ENCODE results near the gene B4GALT2.

The B4GALT2 gene

GRCh38 chr1:43962324-43962723 lies 16.7 kb upstream of the B4GALT2 start:
- Histone ChIP-seq H3K4me3 (ENCODE audit: low read depth in 1 of 2, low read length in 2 of 2) (no peak overlapping the region), H3K27me3 (ENCODE audit: low read depth, low read length) (no peaks in the 10 kb centered on the region), H3K27ac (ENCODE audit: low read length) (no peak overlapping the region), H3K4me1 (ENCODE audit: control insufficient read depth in 1 of 2, insufficient read depth in 2 of 2, low read length in 2 of 2) (no peaks in the 10 kb centered on the region), H3K9me3 (ENCODE audit: control insufficient read depth in 1 of 2, low read length in 2 of 2) (no peaks in the 10 kb centered on the region), H3K36me3 (ENCODE audit: control insufficient read depth in 1 of 2, insufficient read depth in 2 of 2, low read length in 2 of 2) (peaks cover 46 to 86% of the 10 kb centered on the region in 2 donors)

- peaks cover 39 to 85% of the 10 kb centered on the region in 2 donors for H3K36me3 ChIP-seq (ENCODE audit: control insufficient read depth in 1 of 2, insufficient read depth in 2 of 2, low read length in 2 of 2)
- no peaks in the 10 kb centered on the region for H3K27me3 ChIP-seq (ENCODE audit: low read depth, low read length)
- H3K27ac ChIP-seq (ENCODE audit: low read length): no peak overlapping the region
- H3K4me3 ChIP-seq (ENCODE audit: low read depth in 1 of 2, low read length in 2 of 2): no peak overlapping the region
- H3K4me1 ChIP-seq (ENCODE audit: control insufficient read depth in 1 of 2, insufficient read depth in 2 of 2, low read length in 2 of 2): no peaks in the 10 kb centered on the region
- H3K9me3 ChIP-seq (ENCODE audit: control insufficient read depth in 1 of 2, low read length in 2 of 2): no peaks in the 10 kb centered on the region
These were observed 16.0 kb upstream of the B4GALT2 start for GRCh38 chr1:43963006-43963405.

GRCh38 chr1:43963890-43964289 lies 15.1 kb upstream of the B4GALT2 start:
- no peak overlapping the region for H3K4me3 ChIP-seq (ENCODE audit: low read depth in 1 of 2, low read length in 2 of 2)
- no peaks in the 10 kb centered on the region for H3K4me1 ChIP-seq (ENCODE audit: control insufficient read depth in 1 of 2, insufficient read depth in 2 of 2, low read length in 2 of 2)
- H3K36me3 ChIP-seq (ENCODE audit: control insufficient read depth in 1 of 2, insufficient read depth in 2 of 2, low read length in 2 of 2): peaks cover 30 to 76% of the 10 kb centered on the region in 2 donors
- no peaks in the 10 kb centered on the region for H3K27me3 ChIP-seq (ENCODE audit: low read depth, low read length)
- no peaks in the 10 kb centered on the region for H3K9me3 ChIP-seq (ENCODE audit: control insufficient read depth in 1 of 2, low read length in 2 of 2)
- no peak overlapping the region for H3K27ac ChIP-seq (ENCODE audit: low read length)

GRCh38 chr1:43965316-43965715 lies 13.7 kb upstream of the B4GALT2 start:
- H3K9me3 ChIP-seq (ENCODE audit: control insufficient read depth in 1 of 2, low read length in 2 of 2): no peaks in the 10 kb centered on the region
- H3K4me1 ChIP-seq (ENCODE audit: control insufficient read depth in 1 of 2, insufficient read depth in 2 of 2, low read length in 2 of 2): peaks cover under 1 to 4% of the 10 kb centered on the region in 2 donors
- no peak overlapping the region for H3K27ac ChIP-seq (ENCODE audit: low read length)
- no peaks in the 10 kb centered on the region for H3K27me3 ChIP-seq (ENCODE audit: low read depth, low read length)
- peaks cover 23 to 62% of the 10 kb centered on the region in 2 donors for H3K36me3 ChIP-seq (ENCODE audit: control insufficient read depth in 1 of 2, insufficient read depth in 2 of 2, low read length in 2 of 2)
- no peak overlapping the region for H3K4me3 ChIP-seq (ENCODE audit: low read depth in 1 of 2, low read length in 2 of 2)

- Histone ChIP-seq H3K9me3 (ENCODE audit: control insufficient read depth in 1 of 2, low read length in 2 of 2) (no peaks in the 10 kb centered on the region), H3K27me3 (ENCODE audit: low read depth, low read length) (no peaks in the 10 kb centered on the region), H3K27ac (ENCODE audit: low read length) (no peak overlapping the region), H3K4me3 (ENCODE audit: low read depth in 1 of 2, low read length in 2 of 2) (no peak overlapping the region), H3K36me3 (ENCODE audit: control insufficient read depth in 1 of 2, insufficient read depth in 2 of 2, low read length in 2 of 2) (peaks cover 0 to 43% of the 10 kb centered on the region in 2 donors), H3K4me1 (ENCODE audit: control insufficient read depth in 1 of 2, insufficient read depth in 2 of 2, low read length in 2 of 2) (peaks cover 6 to 12% of the 10 kb centered on the region in 2 donors)
These were observed 10.6 kb upstream of the B4GALT2 start for GRCh38 chr1:43968348-43968948.

GRCh38 chr1:43969416-43969745 lies 9.6 kb upstream of the B4GALT2 start:
- H3K27me3 ChIP-seq (ENCODE audit: low read depth, low read length): no peaks in the 10 kb centered on the region
- peak overlapping the region; percentile 97 to 99 for H3K4me3 ChIP-seq (ENCODE audit: low read depth in 1 of 2, low read length in 2 of 2)
- H3K9me3 ChIP-seq (ENCODE audit: control insufficient read depth in 1 of 2, low read length in 2 of 2): no peaks in the 10 kb centered on the region
- H3K36me3 ChIP-seq (ENCODE audit: control insufficient read depth in 1 of 2, insufficient read depth in 2 of 2, low read length in 2 of 2): peaks cover 0 to 41% of the 10 kb centered on the region in 2 donors
- no peak overlapping the region for H3K27ac ChIP-seq (ENCODE audit: low read length)
- H3K4me1 ChIP-seq (ENCODE audit: control insufficient read depth in 1 of 2, insufficient read depth in 2 of 2, low read length in 2 of 2): peaks cover 6 to 20% of the 10 kb centered on the region in 2 donors

GRCh38 chr1:43969746-43970466 lies 9.1 kb upstream of the B4GALT2 start, which contains the start of gene DPH2:
DPH2 (plus strand) TSS chr1:43970010; CDS start chr1:43970176, 166 bp downstream.
- peak within 1 kb of the TSS; percentile 97 to 99 for H3K4me3 ChIP-seq (ENCODE audit: low read depth in 1 of 2, low read length in 2 of 2)
- no peaks in the 10 kb centered on the region for H3K9me3 ChIP-seq (ENCODE audit: control insufficient read depth in 1 of 2, low read length in 2 of 2)
- H3K4me1 ChIP-seq (ENCODE audit: control insufficient read depth in 1 of 2, insufficient read depth in 2 of 2, low read length in 2 of 2): peaks cover 6 to 20% of the 10 kb centered on the region in 2 donors
- peaks cover 0 to 38% of the 10 kb centered on the region in 2 donors for H3K36me3 ChIP-seq (ENCODE audit: control insufficient read depth in 1 of 2, insufficient read depth in 2 of 2, low read length in 2 of 2)
- no peaks in the 10 kb centered on the region for H3K27me3 ChIP-seq (ENCODE audit: low read depth, low read length)
- no peak within 1 kb of the TSS for H3K27ac ChIP-seq (ENCODE audit: low read length)

GRCh38 chr1:43970502-43970901 lies 8.5 kb upstream of the B4GALT2 start:
- H3K27me3 ChIP-seq (ENCODE audit: low read depth, low read length): no peaks in the 10 kb centered on the region
- H3K36me3 ChIP-seq (ENCODE audit: control insufficient read depth in 1 of 2, insufficient read depth in 2 of 2, low read length in 2 of 2): peaks cover 0 to 38% of the 10 kb centered on the region in 2 donors
- H3K27ac ChIP-seq (ENCODE audit: low read length): no peak overlapping the region
- peak overlapping the region; percentile 97 to 99 for H3K4me3 ChIP-seq (ENCODE audit: low read depth in 1 of 2, low read length in 2 of 2)
- H3K4me1 ChIP-seq (ENCODE audit: control insufficient read depth in 1 of 2, insufficient read depth in 2 of 2, low read length in 2 of 2): peaks cover 6 to 22% of the 10 kb centered on the region in 2 donors
- no peaks in the 10 kb centered on the region for H3K9me3 ChIP-seq (ENCODE audit: control insufficient read depth in 1 of 2, low read length in 2 of 2)

GRCh38 chr1:43970911-43971310 lies 8.1 kb upstream of the B4GALT2 start:
- peaks cover 6 to 26% of the 10 kb centered on the region in 2 donors for H3K4me1 ChIP-seq (ENCODE audit: control insufficient read depth in 1 of 2, insufficient read depth in 2 of 2, low read length in 2 of 2)
- peaks cover 0 to 34% of the 10 kb centered on the region in 2 donors for H3K36me3 ChIP-seq (ENCODE audit: control insufficient read depth in 1 of 2, insufficient read depth in 2 of 2, low read length in 2 of 2)
- peak overlapping the region; percentile 97 to 99 for H3K4me3 ChIP-seq (ENCODE audit: low read depth in 1 of 2, low read length in 2 of 2)
- H3K27me3 ChIP-seq (ENCODE audit: low read depth, low read length): no peaks in the 10 kb centered on the region
- no peak overlapping the region for H3K27ac ChIP-seq (ENCODE audit: low read length)
- H3K9me3 ChIP-seq (ENCODE audit: control insufficient read depth in 1 of 2, low read length in 2 of 2): no peaks in the 10 kb centered on the region

GRCh38 chr1:43971336-43971980 lies 7.6 kb upstream of the B4GALT2 start:
- Histone ChIP-seq H3K4me1 (ENCODE audit: control insufficient read depth in 1 of 2, insufficient read depth in 2 of 2, low read length in 2 of 2) (peaks cover 6 to 31% of the 10 kb centered on the region in 2 donors), H3K27me3 (ENCODE audit: low read depth, low read length) (no peaks in the 10 kb centered on the region), H3K9me3 (ENCODE audit: control insufficient read depth in 1 of 2, low read length in 2 of 2) (no peaks in the 10 kb centered on the region), H3K4me3 (ENCODE audit: low read depth in 1 of 2, low read length in 2 of 2) (no peak overlapping the region), H3K27ac (ENCODE audit: low read length) (no peak overlapping the region), H3K36me3 (ENCODE audit: control insufficient read depth in 1 of 2, insufficient read depth in 2 of 2, low read length in 2 of 2) (peaks cover 4 to 31% of the 10 kb centered on the region in 2 donors)

GRCh38 chr1:43973981-43974442 lies 5.0 kb upstream of the B4GALT2 start:
- Histone ChIP-seq H3K4me1 (ENCODE audit: control insufficient read depth in 1 of 2, insufficient read depth in 2 of 2, low read length in 2 of 2) (peaks cover 6 to 52% of the 10 kb centered on the region in 2 donors), H3K9me3 (ENCODE audit: control insufficient read depth in 1 of 2, low read length in 2 of 2) (no peaks in the 10 kb centered on the region), H3K4me3 (ENCODE audit: low read depth in 1 of 2, low read length in 2 of 2) (peak overlapping the region; percentile 88 to 92), H3K36me3 (ENCODE audit: control insufficient read depth in 1 of 2, insufficient read depth in 2 of 2, low read length in 2 of 2) (peaks cover 17 to 25% of the 10 kb centered on the region in 2 donors), H3K27me3 (ENCODE audit: low read depth, low read length) (no peaks in the 10 kb centered on the region), H3K27ac (ENCODE audit: low read length) (peak overlapping the region; percentile 82)

Data from muscle layer of duodenum (tissue), 2 donors.